KOPT-K1 (cell line): ENCODE measurements around the gene STAMBPL1.
"Not testable (repeated sequence)": the region's sequence is repeated elsewhere in the genome, so short reads cannot be mapped to it uniquely, and the experiment has no call there.

Source experiments
- H3K27ac ChIP-seq: fragments of 200-600 bp; sonication (generic); 2 replicates; pipeline ENCODE4 v1.5.1; 2016; ENCODE audit warnings: antibody characterized with exemption, mild to moderate bottlenecking, low read depth, low read length; ENCODE audit not compliant: poor library complexity, severe bottlenecking
- H3K36me3 ChIP-seq: fragments of 200-600 bp; sonication (generic); 2 replicates; pipeline ENCODE4 v1.5.1; 2017; ENCODE audit warnings: antibody characterized with exemption, mild to moderate bottlenecking, low read length, moderate library complexity; ENCODE audit not compliant: insufficient read depth
- H3K9me3 ChIP-seq: fragments of 200-600 bp; sonication (generic); 2 replicates; pipeline ENCODE4 v1.5.1; 2017; ENCODE audit warnings: antibody characterized with exemption, low read length, mild to moderate bottlenecking; ENCODE audit not compliant: insufficient read depth, poor library complexity, severe bottlenecking

STAMBPL1 gene

GRCh38 chr10:88879534-88880281 is at the start of gene STAMBPL1:
Gene STAMBPL1, plus strand, starts transcription at chr10:88880245. Its CDS starts 21,464 bp downstream, at chr10:88901709.
- H3K27ac ChIP-seq = peak within 1 kb of the TSS; percentile 88
- H3K9me3 ChIP-seq = no peaks in the 10 kb centered on the region
- peaks cover 24% of the 10 kb centered on the region for H3K36me3 ChIP-seq

GRCh38 chr10:88830643-88831268 is 49.3 kb upstream of the STAMBPL1 start:
- no peaks in the 10 kb centered on the region for H3K9me3 ChIP-seq
- peak overlapping the region; percentile 82 for H3K27ac ChIP-seq
- no peaks in the 10 kb centered on the region for H3K36me3 ChIP-seq

GRCh38 chr10:88831709-88832108 is 48.3 kb upstream of the STAMBPL1 start:
- no peaks in the 10 kb centered on the region for H3K9me3 ChIP-seq
- H3K36me3 ChIP-seq = no peaks in the 10 kb centered on the region
- H3K27ac ChIP-seq = peak overlapping the region; percentile 82

- Histone ChIP-seq H3K27ac (peak overlapping the region; percentile 82), H3K9me3 (no peaks in the 10 kb centered on the region), H3K36me3 (no peaks in the 10 kb centered on the region)
Observed at GRCh38 chr10:88832376-88832775, 47.7 kb upstream of the STAMBPL1 start.

GRCh38 chr10:88833156-88833555 is 46.9 kb upstream of the STAMBPL1 start:
- peak overlapping the region; percentile 82 for H3K27ac ChIP-seq
- no peaks in the 10 kb centered on the region for H3K36me3 ChIP-seq
- H3K9me3 ChIP-seq = no peaks in the 10 kb centered on the region

- H3K9me3 ChIP-seq = no peaks in the 10 kb centered on the region
- no peaks in the 10 kb centered on the region for H3K36me3 ChIP-seq
- H3K27ac ChIP-seq = peak overlapping the region; percentile 82
Observed at GRCh38 chr10:88833723-88834122, 46.3 kb upstream of the STAMBPL1 start.

GRCh38 chr10:88835096-88835909 is 44.7 kb upstream of the STAMBPL1 start:
- H3K27ac ChIP-seq = peak overlapping the region; percentile 42
- no peaks in the 10 kb centered on the region for H3K36me3 ChIP-seq
- H3K9me3 ChIP-seq = no peaks in the 10 kb centered on the region

GRCh38 chr10:88835910-88836221 is 44.2 kb upstream of the STAMBPL1 start:
- no peaks in the 10 kb centered on the region for H3K9me3 ChIP-seq
- no peak overlapping the region for H3K27ac ChIP-seq
- H3K36me3 ChIP-seq = no peaks in the 10 kb centered on the region

- not testable (repeated sequence) for H3K27ac ChIP-seq, H3K9me3 ChIP-seq, H3K36me3 ChIP-seq
Observed at GRCh38 chr10:88837632-88838031, 42.4 kb upstream of the STAMBPL1 start.

- Histone ChIP-seq H3K36me3 (no peaks in the 10 kb centered on the region), H3K27ac (no peak overlapping the region), H3K9me3 (no peaks in the 10 kb centered on the region)
Observed at GRCh38 chr10:88838766-88839350, 41.2 kb upstream of the STAMBPL1 start.

- Histone ChIP-seq H3K9me3 (no peaks in the 10 kb centered on the region), H3K36me3 (no peaks in the 10 kb centered on the region), H3K27ac (no peak overlapping the region)
Observed at GRCh38 chr10:88840104-88840503, 39.9 kb upstream of the STAMBPL1 start.

- H3K9me3 ChIP-seq = no peaks in the 10 kb centered on the region
- H3K36me3 ChIP-seq = no peaks in the 10 kb centered on the region
- H3K27ac ChIP-seq = peak overlapping the region; percentile 7
Observed at GRCh38 chr10:88840881-88841280, 39.2 kb upstream of the STAMBPL1 start.

GRCh38 chr10:88841316-88842111 is 38.5 kb upstream of the STAMBPL1 start:
- no peaks in the 10 kb centered on the region for H3K36me3 ChIP-seq
- no peaks in the 10 kb centered on the region for H3K9me3 ChIP-seq
- H3K27ac ChIP-seq = peak overlapping the region; percentile 7

- Histone ChIP-seq H3K9me3 (no peaks in the 10 kb centered on the region), H3K36me3 (no peaks in the 10 kb centered on the region), H3K27ac (no peak overlapping the region)
Observed at GRCh38 chr10:88843171-88843570, 36.9 kb upstream of the STAMBPL1 start.
